Endodermal cell (in vitro differentiated cells): ENCODE results near the gene TAF15. TPM values are rescaled to one million over a fixed set of nuclear protein-coding genes. Genes with fewer than 3 reads are reported as not detected.

Experiments
- DNase-seq: peaks from one replicate; pipeline ENCODE4 v3.0.0-alpha.2; 2017
- H3K27ac ChIP-seq: 2 replicates; pipeline ENCODE4 v1.5.1; 2013; ENCODE audit warnings: mild to moderate bottlenecking, low read depth, low read length, moderate library complexity
- H3K27me3 ChIP-seq: 2 replicates; pipeline ENCODE4 v1.6.1; 2013; ENCODE audit warnings: mild to moderate bottlenecking, low read length, moderate library complexity; ENCODE audit not compliant: insufficient read depth, control insufficient read depth, poor library complexity, severe bottlenecking
- H3K36me3 ChIP-seq: 2 replicates; pipeline ENCODE4 v1.7.0; 2013; ENCODE audit warnings: mild to moderate bottlenecking, low read length, moderate library complexity; ENCODE audit not compliant: control insufficient read depth, insufficient read depth
- H3K4me1 ChIP-seq: one replicate; pipeline ENCODE4 v1.7.0; 2013; ENCODE audit warnings: low read length; ENCODE audit not compliant: control insufficient read depth, insufficient read depth
- H3K4me3 ChIP-seq: 2 replicates; pipeline ENCODE4 v1.5.1; 2013; ENCODE audit warnings: mild to moderate bottlenecking, low read length, moderate library complexity
- H3K9ac ChIP-seq: 2 replicates; pipeline ENCODE4 v1.6.1; 2013; ENCODE audit warnings: mild to moderate bottlenecking, low read length, moderate library complexity; ENCODE audit not compliant: poor library complexity, severe bottlenecking; ENCODE audit errors: extremely low read depth
- H3K9me3 ChIP-seq: 2 replicates; pipeline ENCODE4 v1.6.1; 2013; ENCODE audit warnings: mild to moderate bottlenecking, low read length, moderate library complexity; ENCODE audit not compliant: control insufficient read depth
- H3K27ac Mint-ChIP-seq: 2 replicates; pipeline ENCODE4 v1.8.0; 2020; ENCODE audit warnings: mixed read lengths
- H3K27me3 Mint-ChIP-seq: 2 replicates; pipeline ENCODE4 v1.8.0; 2021; ENCODE audit warnings: mild to moderate bottlenecking, mixed read lengths; ENCODE audit not compliant: insufficient read depth
- H3K36me3 Mint-ChIP-seq: 2 replicates; pipeline ENCODE4 v1.8.0; 2020; ENCODE audit warnings: low read depth, mixed read lengths
- H3K4me1 Mint-ChIP-seq: 2 replicates; pipeline ENCODE4 v1.8.0; 2020; ENCODE audit warnings: mixed read lengths
- H3K4me3 Mint-ChIP-seq: 2 replicates; pipeline ENCODE4 v1.8.0; 2020; ENCODE audit warnings: mild to moderate bottlenecking, moderate library complexity, mixed read lengths
- H3K9me3 Mint-ChIP-seq: 2 replicates; pipeline ENCODE4 v1.8.0; 2020; ENCODE audit warnings: mild to moderate bottlenecking, mixed read lengths
- CTCF ChIP-seq: fragments of 200-600 bp; sonication (generic); conservative IDR thresholded peaks from 2 replicates; pipeline ENCODE4 v1.5.0; 2021; ENCODE audit warnings: antibody characterized with exemption, mild to moderate bottlenecking
- WGBS, 2 experiments: methylation state at CpG; one replicate each; pipeline versions ENCODE4 v1.1.5 to v1.1.7; 2013; ENCODE audit warnings: missing lambda C conversion rate in 2 of 2, mixed read lengths in 1 of 2; ENCODE audit not compliant: insufficient coverage in 1 of 2, insufficient read length in 1 of 2; 5-methylcytosine and 5-hydroxymethylcytosine counted together
- total RNA-seq, 2 donors: library from RNA; stranded (reverse); fragmentation: NEBNext Ultra II Directional in 1 of 2; extraction: Animal tissue kit (Norgen Biotek cat#: 25700) in 1 of 2; gene quantifications; 2 replicates in 1 of 2; 3 replicates in 1 of 2; pipeline ENCODE4 v1.2.1, GENCODE V29; 2021

The TAF15 gene
- total RNA-seq, 2 donors from 2014 or later: 230 to 247 TPM

DNA sequence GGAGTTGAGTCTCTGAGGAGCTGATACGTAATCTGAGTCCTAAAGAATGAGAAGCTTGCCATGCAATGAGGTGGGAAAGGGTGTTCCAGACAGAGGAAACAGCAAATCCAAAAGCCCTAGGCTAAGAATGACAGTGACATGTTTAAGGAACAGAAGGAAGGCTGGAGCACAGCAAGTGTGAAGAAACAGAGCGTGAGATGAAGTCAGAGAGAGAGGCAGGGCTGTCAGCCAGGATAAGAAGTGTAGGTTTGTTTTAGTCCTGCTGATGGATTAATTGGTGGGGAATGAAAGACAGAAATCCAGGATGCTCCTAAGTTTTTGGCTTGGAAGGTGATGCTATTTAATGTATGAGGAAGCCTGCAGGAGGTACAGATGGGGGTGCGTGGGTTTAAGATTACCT is 28.3 kb upstream of the TAF15 start:
- no peaks in the 10 kb centered on the region for H3K9me3 ChIP-seq
- no peak for TF ChIP-seq CTCF
- H3K36me3 Mint-ChIP-seq: no peaks in the 10 kb centered on the region
- DNase-seq: no peak
- H3K27ac Mint-ChIP-seq: no peak overlapping the region
- no peak overlapping the region for H3K27ac ChIP-seq
- H3K4me3 Mint-ChIP-seq: no peak overlapping the region
- no peak overlapping the region for H3K4me3 ChIP-seq
- no peak overlapping the region for H3K9ac ChIP-seq
- H3K4me1 ChIP-seq: no peaks in the 10 kb centered on the region
- no peaks in the 10 kb centered on the region for H3K36me3 ChIP-seq
- WGBS, 2 experiments: 82 to 88% methylated on average over 3 of the region's 3 CpGs
- no peaks in the 10 kb centered on the region for H3K4me1 Mint-ChIP-seq
- H3K27me3 Mint-ChIP-seq: peaks cover 19% of the 10 kb centered on the region
- peaks cover 7% of the 10 kb centered on the region for H3K27me3 ChIP-seq
- no peaks in the 10 kb centered on the region for H3K9me3 Mint-ChIP-seq

DNA sequence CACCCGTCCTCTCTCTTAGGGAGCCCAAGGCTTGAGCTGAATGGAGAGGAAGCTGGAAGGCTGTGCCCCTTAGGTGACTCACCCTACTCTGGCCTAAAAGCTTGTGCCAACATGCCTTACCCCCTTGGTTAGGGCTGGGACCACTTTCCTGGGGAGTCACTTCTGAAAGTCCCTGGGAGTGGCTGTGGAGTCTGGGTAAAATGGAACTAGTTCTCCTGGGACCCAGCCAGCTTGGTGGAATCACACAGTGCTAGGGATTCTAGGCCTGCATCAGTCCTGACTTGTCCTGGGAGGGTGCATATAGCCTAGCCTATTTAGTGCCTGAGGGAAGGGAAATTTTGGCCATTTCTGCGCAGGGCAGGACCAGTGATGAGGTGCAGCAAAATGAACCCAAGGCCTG is 24.4 kb upstream of the TAF15 start:
- no peaks in the 10 kb centered on the region for H3K4me1 ChIP-seq
- H3K27me3 ChIP-seq: peaks cover 29% of the 10 kb centered on the region
- no peak for TF ChIP-seq CTCF
- no peak for DNase-seq
- no peak overlapping the region for H3K9ac ChIP-seq
- no peak overlapping the region for H3K4me3 ChIP-seq
- Mint-ChIP-seq H3K9me3 (no peaks in the 10 kb centered on the region), H3K4me1 (no peaks in the 10 kb centered on the region), H3K27ac (no peak overlapping the region), H3K4me3 (no peak overlapping the region), H3K27me3 (peaks cover 35% of the 10 kb centered on the region), H3K36me3 (no peaks in the 10 kb centered on the region)
- no peaks in the 10 kb centered on the region for H3K36me3 ChIP-seq
- WGBS, 2 experiments: 89 to 100% methylated on average over 1 to 2 of the region's 2 CpGs
- H3K27ac ChIP-seq: no peak overlapping the region
- H3K9me3 ChIP-seq: no peaks in the 10 kb centered on the region

GRCh38 chr17:35786941-35787432 is 22.3 kb upstream of the TAF15 start:
- WGBS, 2 experiments: 58 to 75% methylated on average over 2 to 3 of the region's 3 CpGs
- peaks cover 41% of the 10 kb centered on the region for H3K27me3 Mint-ChIP-seq
- no peaks in the 10 kb centered on the region for H3K4me1 ChIP-seq
- H3K9ac ChIP-seq: no peak overlapping the region
- H3K36me3 ChIP-seq: no peaks in the 10 kb centered on the region
- H3K9me3 Mint-ChIP-seq: no peaks in the 10 kb centered on the region
- no peak overlapping the region for H3K27ac Mint-ChIP-seq
- no peaks in the 10 kb centered on the region for H3K4me1 Mint-ChIP-seq
- H3K27me3 ChIP-seq: peaks cover 36% of the 10 kb centered on the region
- no peaks in the 10 kb centered on the region for H3K36me3 Mint-ChIP-seq
- H3K4me3 ChIP-seq: no peak overlapping the region
- H3K9me3 ChIP-seq: no peaks in the 10 kb centered on the region
- DNase-seq: no peak
- no peak overlapping the region for H3K4me3 Mint-ChIP-seq
- no peak for TF ChIP-seq CTCF
- H3K27ac ChIP-seq: no peak overlapping the region
